GM21723 (cell line): ENCODE measurements around the gene ALKAL2.

Source experiments
- ATAC-seq: cut with Tn5 transposase; IDR thresholded peaks from one replicate; pipeline ENCODE4 v1.9.1; 2021; ENCODE audit warnings: mild to moderate bottlenecking, moderate library complexity; ENCODE audit not compliant: unreplicated experiment

The ALKAL2 gene

GRCh38 chr2:273333-273732, 14.6 kb downstream of the ALKAL2 start:
- no peak for ATAC-seq

- no peak for ATAC-seq
Measured at GRCh38 chr2:271917-272316, 16.0 kb downstream of the ALKAL2 start.

- no peak for ATAC-seq
Measured at GRCh38 chr2:270861-271260, 17.0 kb downstream of the ALKAL2 start.

GRCh38 chr2:269356-270030, 18.4 kb downstream of the ALKAL2 start:
- ATAC-seq = no peak

DNA sequence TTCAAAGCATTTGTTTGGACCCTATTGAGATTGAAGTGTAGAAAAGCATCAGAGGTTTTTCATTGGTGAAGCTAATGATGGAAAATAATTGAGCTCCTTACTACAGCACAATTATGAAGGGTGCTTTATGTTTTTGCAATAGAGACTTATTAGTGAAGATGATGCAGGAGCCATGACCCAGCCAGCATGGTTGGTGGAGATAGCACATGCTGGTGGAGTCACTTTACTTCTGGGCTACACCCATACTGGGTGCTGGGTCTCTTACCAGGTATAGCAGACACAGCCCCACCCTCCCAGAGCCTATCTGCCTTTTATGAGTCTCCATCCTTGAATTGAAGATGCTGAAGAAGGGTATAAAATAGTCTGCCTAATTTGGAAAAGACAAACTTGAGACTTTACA, 19.6 kb downstream of the ALKAL2 start:
- no peak for ATAC-seq

- ATAC-seq = peak; percentile 86
Measured at GRCh38 chr2:264493-265468, 23.1 kb downstream of the ALKAL2 start, which contains the start of gene ACP1. Gene ACP1 (plus strand): TSS chr2:264947. CDS start chr2:264965, 18 bp downstream.

DNA sequence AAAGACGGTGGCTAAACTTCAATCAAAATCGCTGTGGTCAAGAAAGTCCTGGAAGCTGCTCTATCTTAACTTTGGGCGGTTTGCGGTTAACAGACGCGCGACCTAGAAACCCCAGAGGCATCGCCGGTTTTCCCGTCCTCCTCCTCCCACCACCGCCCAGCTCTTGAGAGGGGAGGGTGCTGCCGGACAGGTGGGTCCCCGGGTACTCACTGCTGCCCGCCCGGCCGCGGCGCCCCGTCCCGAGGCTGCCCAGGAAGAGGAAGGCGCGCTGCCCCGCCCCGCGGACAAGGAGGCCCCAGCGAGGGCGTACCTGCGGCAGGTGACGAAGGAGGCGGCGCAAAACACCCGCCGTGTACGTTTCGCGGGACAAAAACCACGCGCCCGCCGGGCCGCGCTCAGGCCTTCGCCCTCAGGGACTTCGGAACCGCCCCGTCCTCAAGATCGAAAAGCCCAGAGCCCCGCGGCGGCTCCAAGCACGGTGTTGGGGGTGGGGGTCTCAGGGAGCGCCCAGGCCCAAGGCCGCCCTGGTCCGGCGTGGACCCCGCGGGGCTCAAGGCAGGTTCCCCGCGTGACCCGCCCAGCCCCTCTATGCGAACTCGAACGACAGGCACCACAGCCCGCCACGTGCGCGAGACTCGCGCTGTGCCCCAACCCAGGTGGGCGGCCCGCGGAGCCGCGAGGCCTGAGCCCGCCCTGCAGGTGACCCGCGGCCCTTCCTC, 24.0 kb downstream of the ALKAL2 start, which contains the start of gene SH3YL1:
Gene SH3YL1, minus strand, starts transcription at position 259 of the 719 bp plus-strand sequence. Its CDS starts 48 bp downstream, at position 211.
- peak; percentile 37 for ATAC-seq

GRCh38 chr2:263022-263738, 24.7 kb downstream of the ALKAL2 start:
- ATAC-seq = no peak

DNA sequence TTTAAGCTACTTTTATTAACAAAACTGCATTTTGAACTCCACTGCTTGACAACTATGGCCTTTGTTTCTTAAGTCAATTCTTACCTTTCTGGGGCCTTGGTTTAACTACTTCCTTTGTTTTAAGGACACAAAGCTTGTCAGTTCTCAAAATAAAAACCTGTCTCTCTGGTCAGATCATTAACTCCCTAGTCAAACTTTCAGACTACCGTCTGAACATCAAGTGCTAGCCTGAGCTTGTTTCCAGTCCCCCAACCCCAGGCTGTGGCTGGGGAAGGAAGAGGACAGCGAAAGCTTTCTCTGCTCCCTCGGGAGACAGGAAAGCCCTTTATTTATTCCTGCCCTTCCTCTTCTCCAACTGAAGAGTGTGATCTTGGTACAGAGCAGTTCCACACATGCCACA, 25.8 kb downstream of the ALKAL2 start:
- no peak for ATAC-seq

GRCh38 chr2:260507-261161, 27.3 kb downstream of the ALKAL2 start:
- ATAC-seq = no peak

- no peak for ATAC-seq
Measured at GRCh38 chr2:259789-260331, 28.0 kb downstream of the ALKAL2 start.

GRCh38 chr2:258933-259332, 29.0 kb downstream of the ALKAL2 start:
- ATAC-seq = no peak

DNA sequence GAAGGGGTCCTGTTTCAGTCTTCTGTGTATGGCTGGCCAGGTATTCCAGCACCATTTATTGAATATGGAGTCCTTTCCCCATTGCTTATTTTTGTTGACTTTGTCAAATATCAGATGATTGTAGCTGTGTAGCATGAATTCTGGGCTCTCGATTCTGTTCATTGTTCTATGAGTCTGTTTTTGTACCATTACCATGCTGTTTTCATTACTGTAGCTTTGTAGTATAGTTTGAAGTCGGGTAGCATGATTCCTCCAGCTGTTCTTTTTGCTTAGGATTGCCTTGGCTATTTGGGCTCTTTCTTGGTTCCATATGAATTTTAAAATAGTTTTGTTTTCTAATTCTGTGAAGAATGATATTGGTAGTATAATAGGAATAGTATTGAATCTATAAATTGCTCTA, 30.0 kb downstream of the ALKAL2 start:
- ATAC-seq = no peak

DNA sequence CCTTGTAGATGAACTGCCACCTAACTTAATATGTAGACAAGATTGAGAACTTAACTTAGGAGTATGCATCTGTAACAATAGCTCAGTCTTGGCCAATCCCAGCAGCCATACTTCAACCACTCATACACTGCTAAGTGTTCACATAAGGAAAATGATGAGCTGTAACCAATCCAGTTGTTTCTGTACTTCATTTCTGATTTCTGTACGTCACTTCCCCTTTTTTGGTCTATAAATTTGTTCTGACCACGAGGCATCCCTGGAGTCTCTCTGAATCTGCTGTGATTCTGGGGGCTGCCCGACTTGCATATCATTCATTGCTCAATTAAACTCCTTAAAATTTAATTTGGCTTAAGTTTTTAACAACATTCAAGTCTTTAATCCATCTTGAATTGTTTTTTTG, 30.5 kb downstream of the ALKAL2 start:
- no peak for ATAC-seq

- no peak for ATAC-seq
Measured at GRCh38 chr2:256094-256493, 31.8 kb downstream of the ALKAL2 start.

DNA sequence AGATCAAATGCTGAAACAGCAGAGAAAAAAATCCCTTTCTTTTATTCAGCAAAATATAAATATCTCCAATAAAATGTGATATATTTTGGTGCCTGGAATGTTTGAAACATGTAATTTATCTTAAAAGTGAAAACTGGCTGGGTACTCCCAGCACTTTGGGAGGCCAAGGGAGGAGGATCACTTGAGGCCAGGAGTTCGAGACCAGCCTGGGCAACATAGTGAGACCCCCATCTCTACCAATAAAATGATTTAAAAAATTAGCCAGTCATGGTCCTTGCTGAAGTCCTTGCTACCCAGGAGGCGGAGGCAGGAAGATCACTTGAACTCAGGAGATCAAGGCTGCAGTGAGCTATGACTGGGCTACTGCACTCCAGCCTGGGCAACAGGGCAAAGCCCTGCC, 32.7 kb downstream of the ALKAL2 start:
- no peak for ATAC-seq

DNA sequence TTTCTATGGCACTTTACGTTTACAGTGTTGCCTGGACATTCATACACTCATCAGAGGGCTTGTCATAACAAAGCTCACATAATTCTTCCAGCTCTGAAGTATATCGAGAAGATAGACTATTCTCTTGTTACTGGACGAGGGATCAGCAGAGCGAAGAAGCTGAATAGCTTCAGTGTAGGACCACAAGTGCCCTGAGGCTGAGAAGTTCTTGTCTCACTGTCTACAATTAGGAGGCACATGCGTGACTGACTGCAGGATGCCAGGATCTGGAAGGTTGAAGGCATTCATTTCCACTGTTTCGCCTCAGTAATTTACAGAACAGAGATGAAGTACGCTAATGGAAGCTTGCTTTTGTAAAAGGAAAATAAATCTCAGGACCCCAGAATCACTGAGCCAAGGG, 33.6 kb downstream of the ALKAL2 start:
- no peak for ATAC-seq

DNA sequence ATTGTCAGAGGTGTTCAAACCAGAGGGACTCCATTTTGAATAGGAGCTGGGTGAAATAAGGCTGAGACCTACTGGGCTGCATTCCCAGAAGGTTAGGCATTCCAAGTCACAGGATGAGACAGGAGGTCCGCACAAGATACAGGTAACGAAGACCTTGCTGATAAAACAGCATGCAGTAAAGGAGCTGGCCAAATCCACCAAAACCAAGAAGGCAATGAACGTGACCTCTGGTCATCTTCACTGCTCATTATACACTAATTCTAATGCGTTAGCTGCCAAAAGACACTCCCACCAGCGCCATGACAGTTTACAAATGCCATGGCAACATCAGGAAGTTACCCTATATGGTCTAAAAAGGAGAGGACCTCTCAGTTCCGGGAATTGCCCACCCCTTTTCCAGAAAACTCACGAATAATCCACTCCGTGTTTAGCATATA, 34.7 kb downstream of the ALKAL2 start:
- no peak for ATAC-seq

DNA sequence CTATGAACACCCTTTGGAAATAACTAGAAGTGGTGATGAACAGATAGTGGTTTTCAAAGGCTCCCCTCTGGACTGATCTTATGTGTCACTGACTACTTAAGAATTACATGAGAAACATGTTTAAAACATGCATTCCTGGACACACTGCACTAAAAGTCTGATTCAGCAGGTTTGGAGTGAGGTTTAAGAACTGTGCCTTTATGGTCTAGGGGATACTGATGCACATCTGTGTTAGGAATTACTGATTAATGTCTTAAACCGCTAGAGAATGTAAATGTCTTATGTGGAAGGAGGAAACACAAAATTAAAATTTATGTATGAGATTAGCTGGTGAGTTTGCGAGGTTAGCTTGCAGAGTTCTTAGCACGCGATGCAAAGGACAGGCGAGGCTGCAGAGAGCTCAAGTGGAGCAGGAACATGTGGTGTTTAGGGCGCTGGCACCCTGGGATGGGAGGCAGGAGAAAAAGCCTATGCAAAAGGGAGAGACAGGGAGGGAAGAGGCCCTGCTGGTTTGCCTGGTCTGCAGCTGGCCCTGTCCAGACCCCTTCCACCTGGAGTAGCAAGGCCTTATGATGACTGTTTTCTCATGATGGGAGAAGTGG, 35.8 kb downstream of the ALKAL2 start:
- ATAC-seq = no peak
